PC-9 (cell line): ENCODE measurements around the gene OSMR.

Experiments
- EZH2 ChIP-seq: fragments of 200-600 bp; sonication (generic); IDR thresholded peaks from 2 replicates; pipeline ENCODE4 v1.8.0; 2017; ENCODE audit warnings: antibody characterized with exemption, low read depth
- TF ChIP-seq, protein P1 (sequence below): fragments of 200-600 bp; sonication (generic); conservative IDR thresholded peaks from 2 replicates; pipeline ENCODE4 v1.6.1; 2017; ENCODE audit warnings: mixed run types, antibody characterized with exemption, mild to moderate bottlenecking, moderate library complexity

- TF ChIP-seq, protein P1, sequence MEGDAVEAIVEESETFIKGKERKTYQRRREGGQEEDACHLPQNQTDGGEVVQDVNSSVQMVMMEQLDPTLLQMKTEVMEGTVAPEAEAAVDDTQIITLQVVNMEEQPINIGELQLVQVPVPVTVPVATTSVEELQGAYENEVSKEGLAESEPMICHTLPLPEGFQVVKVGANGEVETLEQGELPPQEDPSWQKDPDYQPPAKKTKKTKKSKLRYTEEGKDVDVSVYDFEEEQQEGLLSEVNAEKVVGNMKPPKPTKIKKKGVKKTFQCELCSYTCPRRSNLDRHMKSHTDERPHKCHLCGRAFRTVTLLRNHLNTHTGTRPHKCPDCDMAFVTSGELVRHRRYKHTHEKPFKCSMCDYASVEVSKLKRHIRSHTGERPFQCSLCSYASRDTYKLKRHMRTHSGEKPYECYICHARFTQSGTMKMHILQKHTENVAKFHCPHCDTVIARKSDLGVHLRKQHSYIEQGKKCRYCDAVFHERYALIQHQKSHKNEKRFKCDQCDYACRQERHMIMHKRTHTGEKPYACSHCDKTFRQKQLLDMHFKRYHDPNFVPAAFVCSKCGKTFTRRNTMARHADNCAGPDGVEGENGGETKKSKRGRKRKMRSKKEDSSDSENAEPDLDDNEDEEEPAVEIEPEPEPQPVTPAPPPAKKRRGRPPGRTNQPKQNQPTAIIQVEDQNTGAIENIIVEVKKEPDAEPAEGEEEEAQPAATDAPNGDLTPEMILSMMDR, result no peak
- no peak for TF ChIP-seq EZH2
These were observed 89.6 kb downstream of the OSMR start for GRCh38 chr5:38935437-38935836.
